Liver (tissue), 9 donors: ENCODE results near the gene ZNF775. TPM values are rescaled to one million over a fixed set of nuclear protein-coding genes. Genes with fewer than 3 reads are reported as not detected.

Source experiments
- DNase-seq: peaks from one replicate; pipeline ENCODE4 v3.0.0-alpha.2; 2017; ENCODE audit warnings: low spot score
- H3K27ac ChIP-seq, 2 donors: one replicate each; pipeline ENCODE4 v1.7.0; 2013; ENCODE audit warnings: inconsistent platforms in 2 of 2, low read length in 2 of 2, control low read depth in 1 of 2, low read depth in 1 of 2, mild to moderate bottlenecking in 1 of 2
- H3K27me3 ChIP-seq, 4 donors: one replicate each; pipeline versions ENCODE4 v1.6.1 to v1.7.0; 2013; ENCODE audit warnings: low read length in 3 of 4, inconsistent platforms in 1 of 4, mild to moderate bottlenecking in 1 of 4, moderate library complexity in 1 of 4; ENCODE audit not compliant: control insufficient read depth in 4 of 4, insufficient read depth in 4 of 4
- H3K36me3 ChIP-seq, 4 donors: one replicate each; pipeline versions ENCODE4 v1.6.1 to v1.7.0; 2013; ENCODE audit warnings: low read length in 3 of 4, mild to moderate bottlenecking in 3 of 4, low read depth in 1 of 4, moderate library complexity in 1 of 4; ENCODE audit not compliant: control insufficient read depth in 4 of 4, insufficient read depth in 3 of 4
- H3K4me1 ChIP-seq, 4 donors: one replicate each; pipeline versions ENCODE4 v1.6.1 to v1.7.0; 2013; ENCODE audit warnings: low read length in 3 of 4, mild to moderate bottlenecking in 3 of 4, moderate library complexity in 1 of 4; ENCODE audit not compliant: control insufficient read depth in 4 of 4, insufficient read depth in 4 of 4
- H3K4me3 ChIP-seq, 3 donors: one replicate each; pipeline versions ENCODE4 v1.6.1 to v1.7.0; 2013; ENCODE audit warnings: low read length in 3 of 3, control low read depth in 1 of 3, low read depth in 1 of 3, mild to moderate bottlenecking in 1 of 3
- H3K9ac ChIP-seq, 2 donors: one replicate each; pipeline ENCODE4 v1.7.0; 2013; ENCODE audit warnings: low read length in 2 of 2, mild to moderate bottlenecking in 2 of 2, moderate library complexity in 2 of 2, control low read depth in 1 of 2, low read depth in 1 of 2
- H3K9me3 ChIP-seq, 4 donors: one replicate each; pipeline versions ENCODE4 v1.6.1 to v1.7.0; 2013; ENCODE audit warnings: low read length in 3 of 4; ENCODE audit not compliant: control insufficient read depth in 4 of 4
- EGR1 ChIP-seq, 2 donors: IDR thresholded peaks; 2 replicates each; pipeline ENCODE4 v1.6.1; 2016 to 2018; ENCODE audit warnings: antibody characterized with exemption in 2 of 2, low read depth in 2 of 2
- FOXA1 ChIP-seq: IDR thresholded peaks from 2 replicates; pipeline ENCODE4 v1.6.1; 2016; ENCODE audit warnings: antibody characterized with exemption
- FOXA2 ChIP-seq: IDR thresholded peaks from 2 replicates; pipeline ENCODE4 v1.6.1; 2016; ENCODE audit warnings: antibody characterized with exemption
- GABPA ChIP-seq, 2 donors: IDR thresholded peaks in 1 of 2; conservative IDR thresholded peaks in 1 of 2; 2 replicates each; pipeline ENCODE4 v1.6.1; 2016; ENCODE audit warnings: antibody characterized with exemption in 2 of 2, mild to moderate bottlenecking in 1 of 2, moderate library complexity in 1 of 2
- HNF4A ChIP-seq, 2 donors: conservative IDR thresholded peaks; 2 replicates each; pipeline ENCODE4 v1.6.1; 2016; ENCODE audit warnings: antibody characterized with exemption in 2 of 2, mild to moderate bottlenecking in 2 of 2
- HNF4G ChIP-seq: IDR thresholded peaks from 2 replicates; pipeline ENCODE4 v1.6.1; 2016; ENCODE audit warnings: antibody characterized with exemption
- JUND ChIP-seq, 2 donors: IDR thresholded peaks; 2 replicates each; pipeline ENCODE4 v1.6.1; 2016; ENCODE audit warnings: antibody characterized with exemption in 2 of 2
- NR2F2 ChIP-seq: IDR thresholded peaks from 2 replicates; pipeline ENCODE4 v1.6.1; 2016; ENCODE audit warnings: antibody characterized with exemption
- RAD21 ChIP-seq, 2 donors: IDR thresholded peaks; 2 replicates each; pipeline ENCODE4 v1.6.1; 2016; ENCODE audit warnings: antibody characterized with exemption in 2 of 2, mild to moderate bottlenecking in 2 of 2
- RXRA ChIP-seq, 2 donors: IDR thresholded peaks; 2 replicates each; pipeline ENCODE4 v1.6.1; 2017 to 2018; ENCODE audit warnings: antibody characterized with exemption in 2 of 2, mild to moderate bottlenecking in 1 of 2
- SP1 ChIP-seq: IDR thresholded peaks from 2 replicates; pipeline ENCODE4 v1.6.1; 2018; ENCODE audit warnings: antibody characterized with exemption, mild to moderate bottlenecking
- TAF1 ChIP-seq: conservative IDR thresholded peaks from 2 replicates; pipeline ENCODE4 v1.6.1; 2016; ENCODE audit warnings: antibody characterized with exemption, mild to moderate bottlenecking
- YY1 ChIP-seq: IDR thresholded peaks from 2 replicates; pipeline ENCODE4 v1.6.1; 2016; ENCODE audit warnings: antibody characterized with exemption, mild to moderate bottlenecking
- WGBS: extraction: QIAGEN DNeasy Blood & Tissue Kit; methylation state at CpG from one replicate; pipeline ENCODE4 v1.1.7; 2013; 5-methylcytosine and 5-hydroxymethylcytosine counted together
- polyA plus RNA-seq, 2 donors: library from polyadenylated mRNA; stranded (reverse) in 1 of 2; unstranded in 1 of 2; fragments of 200-250 nt in 1 of 2; fragments of >200 nt in 1 of 2; fragmentation: Nextera tagmentation in 1 of 2; extraction: Ambion mirVana in 1 of 2; gene quantifications; one replicate each; pipeline versions ENCODE4 v1.2.1 to v1.2.3, GENCODE V29; 2013 to 2015
- total RNA-seq, 2 donors: library from RNA; depleted of rRNA; stranded (reverse); fragments of >200 nt; gene quantifications; one replicate each; pipeline ENCODE4 v1.2.3, GENCODE V29; 2014
- TF ChIP-seq, protein P1 (sequence below): IDR thresholded peaks from 2 replicates; pipeline ENCODE4 v1.6.1; 2016; ENCODE audit warnings: antibody characterized with exemption
- TF ChIP-seq, protein P2 (sequence below): IDR thresholded peaks from 2 replicates; pipeline ENCODE4 v1.6.1; 2016; ENCODE audit warnings: antibody characterized with exemption
- TF ChIP-seq, protein P3 (sequence below): IDR thresholded peaks from 2 replicates; pipeline ENCODE4 v1.6.1; 2016; ENCODE audit warnings: antibody characterized with exemption, mild to moderate bottlenecking
- TF ChIP-seq, protein P4 (sequence below): fragments of 150-350 bp; IDR thresholded peaks from 2 replicates; pipeline ENCODE4 v1.5.1; 2017; ENCODE audit warnings: improper control_type of control experiment, low read depth, low read length; ENCODE audit not compliant: missing input control
- TF ChIP-seq, protein P5 (sequence below): IDR thresholded peaks from 2 replicates; pipeline ENCODE4 v1.6.1; 2016; ENCODE audit warnings: antibody characterized with exemption
- donor health status: healthy.
- donor health status: healthy.
- donor health status: healthy.
- donor health status: healthy.
- donor health status: healthy.

The ZNF775 gene
- total and polyA plus RNA-seq, 4 donors: 0.08 to 3.1 (median 0.52) TPM

DNA sequence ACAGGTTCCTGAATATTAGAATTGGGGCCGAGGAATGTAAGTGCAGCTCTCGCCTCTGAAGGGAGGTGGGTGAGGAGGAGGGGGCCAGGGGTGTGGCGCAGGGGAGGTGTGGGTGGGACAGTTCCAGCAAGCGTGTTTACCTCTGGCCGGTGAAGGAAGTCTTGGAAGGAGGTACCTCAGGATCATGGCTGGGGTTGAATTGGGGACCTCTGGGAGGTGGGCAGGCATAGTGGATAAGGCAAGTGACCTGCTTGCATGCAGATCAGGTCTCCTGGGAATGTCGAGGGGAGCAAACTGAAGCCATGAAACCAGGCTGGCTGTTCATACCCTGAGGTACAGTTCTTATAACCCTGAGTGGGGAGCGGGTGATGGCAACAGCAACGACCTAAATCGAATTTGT is 2.0 kb downstream of the ZNF775 start:
- DNase-seq: no peak
- no peak overlapping the region for H3K27ac ChIP-seq
- H3K9ac ChIP-seq: no peak overlapping the region
- no peaks in the 10 kb centered on the region for H3K36me3 ChIP-seq
- WGBS: 91% methylated on average over 9 of the region's 9 CpGs
- no peaks in the 10 kb centered on the region for H3K27me3 ChIP-seq
- TF ChIP-seq RXRA (IDR thresholded peaks at IDR 0.05) (no peak), EGR1 (IDR thresholded peaks at IDR 0.05; ENCODE audit: low read depth in 2 of 2) (no peak), GABPA (IDR thresholded peaks at IDR 0.05 in 1 of 2, conservative IDR thresholded peaks at IDR 0.05 in 1 of 2) (no peak), RAD21 (IDR thresholded peaks at IDR 0.05) (no peak), YY1 (no peak), NR2F2 (no peak), HNF4G (no peak), TAF1 (no peak), SP1 (no peak), JUND (IDR thresholded peaks at IDR 0.05) (no peak), FOXA1 (no peak), FOXA2 (no peak)
- TF ChIP-seq, protein P1, sequence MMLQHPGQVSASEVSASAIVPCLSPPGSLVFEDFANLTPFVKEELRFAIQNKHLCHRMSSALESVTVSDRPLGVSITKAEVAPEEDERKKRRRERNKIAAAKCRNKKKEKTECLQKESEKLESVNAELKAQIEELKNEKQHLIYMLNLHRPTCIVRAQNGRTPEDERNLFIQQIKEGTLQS: no peak
- TF ChIP-seq, protein P2, sequence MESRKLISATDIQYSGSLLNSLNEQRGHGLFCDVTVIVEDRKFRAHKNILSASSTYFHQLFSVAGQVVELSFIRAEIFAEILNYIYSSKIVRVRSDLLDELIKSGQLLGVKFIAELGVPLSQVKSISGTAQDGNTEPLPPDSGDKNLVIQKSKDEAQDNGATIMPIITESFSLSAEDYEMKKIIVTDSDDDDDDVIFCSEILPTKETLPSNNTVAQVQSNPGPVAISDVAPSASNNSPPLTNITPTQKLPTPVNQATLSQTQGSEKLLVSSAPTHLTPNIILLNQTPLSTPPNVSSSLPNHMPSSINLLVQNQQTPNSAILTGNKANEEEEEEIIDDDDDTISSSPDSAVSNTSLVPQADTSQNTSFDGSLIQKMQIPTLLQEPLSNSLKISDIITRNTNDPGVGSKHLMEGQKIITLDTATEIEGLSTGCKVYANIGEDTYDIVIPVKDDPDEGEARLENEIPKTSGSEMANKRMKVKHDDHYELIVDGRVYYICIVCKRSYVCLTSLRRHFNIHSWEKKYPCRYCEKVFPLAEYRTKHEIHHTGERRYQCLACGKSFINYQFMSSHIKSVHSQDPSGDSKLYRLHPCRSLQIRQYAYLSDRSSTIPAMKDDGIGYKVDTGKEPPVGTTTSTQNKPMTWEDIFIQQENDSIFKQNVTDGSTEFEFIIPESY: no peak
- TF ChIP-seq, protein P3, sequence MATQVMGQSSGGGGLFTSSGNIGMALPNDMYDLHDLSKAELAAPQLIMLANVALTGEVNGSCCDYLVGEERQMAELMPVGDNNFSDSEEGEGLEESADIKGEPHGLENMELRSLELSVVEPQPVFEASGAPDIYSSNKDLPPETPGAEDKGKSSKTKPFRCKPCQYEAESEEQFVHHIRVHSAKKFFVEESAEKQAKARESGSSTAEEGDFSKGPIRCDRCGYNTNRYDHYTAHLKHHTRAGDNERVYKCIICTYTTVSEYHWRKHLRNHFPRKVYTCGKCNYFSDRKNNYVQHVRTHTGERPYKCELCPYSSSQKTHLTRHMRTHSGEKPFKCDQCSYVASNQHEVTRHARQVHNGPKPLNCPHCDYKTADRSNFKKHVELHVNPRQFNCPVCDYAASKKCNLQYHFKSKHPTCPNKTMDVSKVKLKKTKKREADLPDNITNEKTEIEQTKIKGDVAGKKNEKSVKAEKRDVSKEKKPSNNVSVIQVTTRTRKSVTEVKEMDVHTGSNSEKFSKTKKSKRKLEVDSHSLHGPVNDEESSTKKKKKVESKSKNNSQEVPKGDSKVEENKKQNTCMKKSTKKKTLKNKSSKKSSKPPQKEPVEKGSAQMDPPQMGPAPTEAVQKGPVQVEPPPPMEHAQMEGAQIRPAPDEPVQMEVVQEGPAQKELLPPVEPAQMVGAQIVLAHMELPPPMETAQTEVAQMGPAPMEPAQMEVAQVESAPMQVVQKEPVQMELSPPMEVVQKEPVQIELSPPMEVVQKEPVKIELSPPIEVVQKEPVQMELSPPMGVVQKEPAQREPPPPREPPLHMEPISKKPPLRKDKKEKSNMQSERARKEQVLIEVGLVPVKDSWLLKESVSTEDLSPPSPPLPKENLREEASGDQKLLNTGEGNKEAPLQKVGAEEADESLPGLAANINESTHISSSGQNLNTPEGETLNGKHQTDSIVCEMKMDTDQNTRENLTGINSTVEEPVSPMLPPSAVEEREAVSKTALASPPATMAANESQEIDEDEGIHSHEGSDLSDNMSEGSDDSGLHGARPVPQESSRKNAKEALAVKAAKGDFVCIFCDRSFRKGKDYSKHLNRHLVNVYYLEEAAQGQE: no peak
- TF ChIP-seq, protein P4, sequence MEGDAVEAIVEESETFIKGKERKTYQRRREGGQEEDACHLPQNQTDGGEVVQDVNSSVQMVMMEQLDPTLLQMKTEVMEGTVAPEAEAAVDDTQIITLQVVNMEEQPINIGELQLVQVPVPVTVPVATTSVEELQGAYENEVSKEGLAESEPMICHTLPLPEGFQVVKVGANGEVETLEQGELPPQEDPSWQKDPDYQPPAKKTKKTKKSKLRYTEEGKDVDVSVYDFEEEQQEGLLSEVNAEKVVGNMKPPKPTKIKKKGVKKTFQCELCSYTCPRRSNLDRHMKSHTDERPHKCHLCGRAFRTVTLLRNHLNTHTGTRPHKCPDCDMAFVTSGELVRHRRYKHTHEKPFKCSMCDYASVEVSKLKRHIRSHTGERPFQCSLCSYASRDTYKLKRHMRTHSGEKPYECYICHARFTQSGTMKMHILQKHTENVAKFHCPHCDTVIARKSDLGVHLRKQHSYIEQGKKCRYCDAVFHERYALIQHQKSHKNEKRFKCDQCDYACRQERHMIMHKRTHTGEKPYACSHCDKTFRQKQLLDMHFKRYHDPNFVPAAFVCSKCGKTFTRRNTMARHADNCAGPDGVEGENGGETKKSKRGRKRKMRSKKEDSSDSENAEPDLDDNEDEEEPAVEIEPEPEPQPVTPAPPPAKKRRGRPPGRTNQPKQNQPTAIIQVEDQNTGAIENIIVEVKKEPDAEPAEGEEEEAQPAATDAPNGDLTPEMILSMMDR: no peak
- TF ChIP-seq, protein P5, sequence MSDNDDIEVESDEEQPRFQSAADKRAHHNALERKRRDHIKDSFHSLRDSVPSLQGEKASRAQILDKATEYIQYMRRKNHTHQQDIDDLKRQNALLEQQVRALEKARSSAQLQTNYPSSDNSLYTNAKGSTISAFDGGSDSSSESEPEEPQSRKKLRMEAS: no peak
- H3K4me3 ChIP-seq: no peak overlapping the region
- peaks cover 16 to 68% (median 62%) of the 10 kb centered on the region in 4 donors for H3K4me1 ChIP-seq
- H3K9me3 ChIP-seq: no peaks in the 10 kb centered on the region

DNA sequence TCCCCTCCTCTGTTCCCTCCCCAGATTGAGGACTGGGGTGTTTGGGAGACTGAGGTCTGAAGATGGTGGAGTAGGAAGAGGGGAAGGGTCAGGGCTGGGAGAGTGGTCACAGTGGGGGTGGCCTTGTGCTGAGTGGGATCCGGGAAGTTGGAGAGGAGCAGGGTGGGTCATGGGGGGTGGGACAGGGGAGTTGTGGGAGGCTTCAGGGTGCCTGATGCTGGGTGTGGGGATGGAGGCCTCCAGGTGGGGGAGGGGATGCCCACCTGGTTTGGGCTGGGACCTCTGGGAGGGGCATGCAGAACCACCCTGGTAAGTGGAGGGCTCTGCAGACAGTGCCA is 2.6 kb downstream of the ZNF775 start:
- no peak overlapping the region for H3K9ac ChIP-seq
- peaks cover 11 to 68% (median 62%) of the 10 kb centered on the region in 4 donors for H3K4me1 ChIP-seq
- WGBS: 85% methylated on average over 1 of the region's 1 CpG
- no peaks in the 10 kb centered on the region for H3K27me3 ChIP-seq
- H3K36me3 ChIP-seq: no peaks in the 10 kb centered on the region
- H3K27ac ChIP-seq: no peak overlapping the region
- no peak for DNase-seq
- TF ChIP-seq, protein P4: no peak
- TF ChIP-seq JUND (IDR thresholded peaks at IDR 0.05) (no peak), NR2F2 (no peak), TAF1 (no peak), HNF4G (no peak), RXRA (IDR thresholded peaks at IDR 0.05) (no peak), HNF4A (conservative IDR thresholded peaks at IDR 0.05) (no peak), SP1 (no peak), FOXA2 (no peak), EGR1 (IDR thresholded peaks at IDR 0.05; ENCODE audit: low read depth in 2 of 2) (no peak)
- TF ChIP-seq, protein P2: no peak
- TF ChIP-seq, protein P1: no peak
- no peaks in the 10 kb centered on the region for H3K9me3 ChIP-seq
- no peak overlapping the region for H3K4me3 ChIP-seq
